ENCODE data around the gene TUBA3C.

GRCh38 chr13:19179916-19180315, 1.7 kb downstream of the TUBA3C start:
- TF ChIP-seq CTCF (IDR thresholded peaks at IDR 0.05) (no peak), POLR2A (IDR thresholded peaks at IDR 0.05) (no peak), EP300 (IDR thresholded peaks at IDR 0.05) (no peak), POLR2AphosphoS5 (IDR thresholded peaks at IDR 0.05) (no peak)

Data from upper lobe of left lung (tissue), 4 donors.